Measurements from ENCODE around the gene TTF2. TPM values are rescaled to one million over a fixed set of nuclear protein-coding genes. Genes with fewer than 3 reads are reported as not detected.

TTF2 gene
- total RNA-seq, 1 experiment from 2014 or later, result 88.8 TPM

- TF ChIP-seq ZNF425 (CRISPR knock-in tag; conservative IDR thresholded peaks at IDR 0.05) (no peak), CBFB (CRISPR knock-in tag; IDR thresholded peaks at IDR 0.05; ENCODE audit: low read depth) (no peak), SOX15 (CRISPR knock-in tag; IDR thresholded peaks at IDR 0.05) (no peak), FOXK1 (CRISPR knock-in tag; IDR thresholded peaks at IDR 0.05) (no peak), TEAD4 (CRISPR knock-in tag; IDR thresholded peaks at IDR 0.05) (no peak), GABPB1 (CRISPR knock-in tag; IDR thresholded peaks at IDR 0.05) (no peak), USF1 (CRISPR knock-in tag; IDR thresholded peaks at IDR 0.05) (no peak), ESRRA (CRISPR knock-in tag; IDR thresholded peaks at IDR 0.05; ENCODE audit: borderline replicate concordance) (no peak)
- TF ChIP-seq, protein P1, sequence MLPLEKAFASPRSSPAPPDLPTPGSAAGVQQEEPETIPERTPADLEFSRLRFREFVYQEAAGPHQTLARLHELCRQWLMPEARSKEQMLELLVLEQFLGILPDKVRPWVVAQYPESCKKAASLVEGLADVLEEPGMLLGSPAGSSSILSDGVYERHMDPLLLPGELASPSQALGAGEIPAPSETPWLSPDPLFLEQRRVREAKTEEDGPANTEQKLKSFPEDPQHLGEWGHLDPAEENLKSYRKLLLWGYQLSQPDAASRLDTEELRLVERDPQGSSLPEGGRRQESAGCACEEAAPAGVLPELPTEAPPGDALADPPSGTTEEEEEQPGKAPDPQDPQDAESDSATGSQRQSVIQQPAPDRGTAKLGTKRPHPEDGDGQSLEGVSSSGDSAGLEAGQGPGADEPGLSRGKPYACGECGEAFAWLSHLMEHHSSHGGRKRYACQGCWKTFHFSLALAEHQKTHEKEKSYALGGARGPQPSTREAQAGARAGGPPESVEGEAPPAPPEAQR (CRISPR knock-in tag; IDR thresholded peaks at IDR 0.05), result no peak
- TF ChIP-seq, protein P2, sequence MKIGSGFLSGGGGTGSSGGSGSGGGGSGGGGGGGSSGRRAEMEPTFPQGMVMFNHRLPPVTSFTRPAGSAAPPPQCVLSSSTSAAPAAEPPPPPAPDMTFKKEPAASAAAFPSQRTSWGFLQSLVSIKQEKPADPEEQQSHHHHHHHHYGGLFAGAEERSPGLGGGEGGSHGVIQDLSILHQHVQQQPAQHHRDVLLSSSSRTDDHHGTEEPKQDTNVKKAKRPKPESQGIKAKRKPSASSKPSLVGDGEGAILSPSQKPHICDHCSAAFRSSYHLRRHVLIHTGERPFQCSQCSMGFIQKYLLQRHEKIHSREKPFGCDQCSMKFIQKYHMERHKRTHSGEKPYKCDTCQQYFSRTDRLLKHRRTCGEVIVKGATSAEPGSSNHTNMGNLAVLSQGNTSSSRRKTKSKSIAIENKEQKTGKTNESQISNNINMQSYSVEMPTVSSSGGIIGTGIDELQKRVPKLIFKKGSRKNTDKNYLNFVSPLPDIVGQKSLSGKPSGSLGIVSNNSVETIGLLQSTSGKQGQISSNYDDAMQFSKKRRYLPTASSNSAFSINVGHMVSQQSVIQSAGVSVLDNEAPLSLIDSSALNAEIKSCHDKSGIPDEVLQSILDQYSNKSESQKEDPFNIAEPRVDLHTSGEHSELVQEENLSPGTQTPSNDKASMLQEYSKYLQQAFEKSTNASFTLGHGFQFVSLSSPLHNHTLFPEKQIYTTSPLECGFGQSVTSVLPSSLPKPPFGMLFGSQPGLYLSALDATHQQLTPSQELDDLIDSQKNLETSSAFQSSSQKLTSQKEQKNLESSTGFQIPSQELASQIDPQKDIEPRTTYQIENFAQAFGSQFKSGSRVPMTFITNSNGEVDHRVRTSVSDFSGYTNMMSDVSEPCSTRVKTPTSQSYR (CRISPR knock-in tag; IDR thresholded peaks at IDR 0.05), result no peak
Observed at GRCh38 chr1:117013309-117013858, 46.7 kb upstream of the TTF2 start (continued).

- ChIA-PET CTCF (no interaction called here), POLR2A (interaction anchor here (0.7 kb wide), 1 partner anchor 253 kb away, joined by 5 read pairs; no protein-coding TSS in a partner anchor)
- H3K9me3 Mint-ChIP-seq, result no peaks in the 10 kb centered on the region
- peaks cover 23% of the 10 kb centered on the region for H3K4me1 Mint-ChIP-seq
- no peak overlapping the region for H3K4me3 Mint-ChIP-seq
- no peaks in the 10 kb centered on the region for H3K27me3 Mint-ChIP-seq (ENCODE audit: low read depth)
- H3K27ac Mint-ChIP-seq, result no peak overlapping the region
- TF ChIP-seq, protein P3, sequence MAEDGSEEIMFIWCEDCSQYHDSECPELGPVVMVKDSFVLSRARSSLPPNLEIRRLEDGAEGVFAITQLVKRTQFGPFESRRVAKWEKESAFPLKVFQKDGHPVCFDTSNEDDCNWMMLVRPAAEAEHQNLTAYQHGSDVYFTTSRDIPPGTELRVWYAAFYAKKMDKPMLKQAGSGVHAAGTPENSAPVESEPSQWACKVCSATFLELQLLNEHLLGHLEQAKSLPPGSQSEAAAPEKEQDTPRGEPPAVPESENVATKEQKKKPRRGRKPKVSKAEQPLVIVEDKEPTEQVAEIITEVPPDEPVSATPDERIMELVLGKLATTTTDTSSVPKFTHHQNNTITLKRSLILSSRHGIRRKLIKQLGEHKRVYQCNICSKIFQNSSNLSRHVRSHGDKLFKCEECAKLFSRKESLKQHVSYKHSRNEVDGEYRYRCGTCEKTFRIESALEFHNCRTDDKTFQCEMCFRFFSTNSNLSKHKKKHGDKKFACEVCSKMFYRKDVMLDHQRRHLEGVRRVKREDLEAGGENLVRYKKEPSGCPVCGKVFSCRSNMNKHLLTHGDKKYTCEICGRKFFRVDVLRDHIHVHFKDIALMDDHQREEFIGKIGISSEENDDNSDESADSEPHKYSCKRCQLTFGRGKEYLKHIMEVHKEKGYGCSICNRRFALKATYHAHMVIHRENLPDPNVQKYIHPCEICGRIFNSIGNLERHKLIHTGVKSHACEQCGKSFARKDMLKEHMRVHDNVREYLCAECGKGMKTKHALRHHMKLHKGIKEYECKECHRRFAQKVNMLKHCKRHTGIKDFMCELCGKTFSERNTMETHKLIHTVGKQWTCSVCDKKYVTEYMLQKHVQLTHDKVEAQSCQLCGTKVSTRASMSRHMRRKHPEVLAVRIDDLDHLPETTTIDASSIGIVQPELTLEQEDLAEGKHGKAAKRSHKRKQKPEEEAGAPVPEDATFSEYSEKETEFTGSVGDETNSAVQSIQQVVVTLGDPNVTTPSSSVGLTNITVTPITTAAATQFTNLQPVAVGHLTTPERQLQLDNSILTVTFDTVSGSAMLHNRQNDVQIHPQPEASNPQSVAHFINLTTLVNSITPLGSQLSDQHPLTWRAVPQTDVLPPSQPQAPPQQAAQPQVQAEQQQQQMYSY (CRISPR knock-in tag; IDR thresholded peaks at IDR 0.05), result no peak
- no peak for TF ChIP-seq ZNF425 (CRISPR knock-in tag; conservative IDR thresholded peaks at IDR 0.05)
- no peak for TF ChIP-seq JAZF1 (CRISPR knock-in tag; IDR thresholded peaks at IDR 0.05)
- TF ChIP-seq ZNF396 (CRISPR knock-in tag; IDR thresholded peaks at IDR 0.05; ENCODE audit: borderline replicate concordance), result no peak
- no peak for TF ChIP-seq NR3C1 (CRISPR knock-in tag; conservative IDR thresholded peaks at IDR 0.05; ENCODE audit: low read depth)
- TF ChIP-seq GRHL2 (CRISPR knock-in tag; IDR thresholded peaks at IDR 0.05; ENCODE audit: insufficient replicate concordance, severe bottlenecking), result no peak
- TF ChIP-seq EMX1 (CRISPR knock-in tag; IDR thresholded peaks at IDR 0.05), result no peak
- no peak for TF ChIP-seq SOX15 (CRISPR knock-in tag; IDR thresholded peaks at IDR 0.05)
- TF ChIP-seq, protein P4, sequence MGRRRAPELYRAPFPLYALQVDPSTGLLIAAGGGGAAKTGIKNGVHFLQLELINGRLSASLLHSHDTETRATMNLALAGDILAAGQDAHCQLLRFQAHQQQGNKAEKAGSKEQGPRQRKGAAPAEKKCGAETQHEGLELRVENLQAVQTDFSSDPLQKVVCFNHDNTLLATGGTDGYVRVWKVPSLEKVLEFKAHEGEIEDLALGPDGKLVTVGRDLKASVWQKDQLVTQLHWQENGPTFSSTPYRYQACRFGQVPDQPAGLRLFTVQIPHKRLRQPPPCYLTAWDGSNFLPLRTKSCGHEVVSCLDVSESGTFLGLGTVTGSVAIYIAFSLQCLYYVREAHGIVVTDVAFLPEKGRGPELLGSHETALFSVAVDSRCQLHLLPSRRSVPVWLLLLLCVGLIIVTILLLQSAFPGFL (CRISPR knock-in tag; IDR thresholded peaks at IDR 0.05; ENCODE audit: borderline replicate concordance), result no peak
- no peak for TF ChIP-seq CDX4 (CRISPR knock-in tag; IDR thresholded peaks at IDR 0.05; ENCODE audit: borderline replicate concordance)
- ATAC-seq, result no peak
- DNase-seq (ENCODE audit: low spot score), result no peak
- H3K36me3 Mint-ChIP-seq, result no peaks in the 10 kb centered on the region; the same call in 1 of the 2 replicates
Observed at GRCh38 chr1:117014209-117014608, 45.9 kb upstream of the TTF2 start.
